Mesenchymal stem cell (in vitro differentiated cells and primary cell): ENCODE data around the gene PODNL1.

Source experiments
- DNase-seq: peaks from one replicate; pipeline ENCODE4 v3.0.0-alpha.2; 2013
- H2AFZ ChIP-seq: one replicate; pipeline ENCODE4 v1.6.1; 2013; ENCODE audit warnings: low read depth, mild to moderate bottlenecking, control low read depth, inconsistent platforms, low read length, moderate library complexity
- H2AK5ac ChIP-seq: 2 replicates; pipeline ENCODE4 v1.6.1; 2013; ENCODE audit warnings: low read length, moderate library complexity, mild to moderate bottlenecking, inconsistent platforms; ENCODE audit not compliant: severe bottlenecking
- H2BK120ac ChIP-seq: one replicate; pipeline ENCODE4 v1.6.1; 2013; ENCODE audit warnings: low read depth, mild to moderate bottlenecking, inconsistent platforms, low read length, moderate library complexity
- H2BK12ac ChIP-seq, 2 experiments: one replicate each; pipeline ENCODE4 v1.6.1; 2013; ENCODE audit warnings: inconsistent platforms in 2 of 2, low read length in 2 of 2, mild to moderate bottlenecking in 2 of 2, moderate library complexity in 2 of 2, control low read depth in 1 of 2
- H2BK15ac ChIP-seq: one replicate; pipeline ENCODE4 v1.6.1; 2013; ENCODE audit warnings: mild to moderate bottlenecking, low read depth, inconsistent platforms; ENCODE audit not compliant: poor library complexity, severe bottlenecking
- H2BK5ac ChIP-seq: 2 replicates; pipeline ENCODE4 v1.6.1; 2013; ENCODE audit warnings: low read depth, mild to moderate bottlenecking, low read length, control low read depth, inconsistent platforms; ENCODE audit not compliant: poor library complexity, severe bottlenecking
- H3K14ac ChIP-seq, 2 experiments: one replicate each; pipeline ENCODE4 v1.6.1; 2013; ENCODE audit warnings: inconsistent platforms in 2 of 2, low read length in 2 of 2, control low read depth in 1 of 2, mild to moderate bottlenecking in 1 of 2, moderate library complexity in 1 of 2
- H3K18ac ChIP-seq, 2 experiments: one replicate each; pipeline ENCODE4 v1.6.1; 2013; ENCODE audit warnings: inconsistent platforms in 2 of 2, low read length in 2 of 2, control low read depth in 1 of 2, low read depth in 1 of 2, mild to moderate bottlenecking in 1 of 2
- H3K23ac ChIP-seq, 2 experiments: one replicate each; pipeline ENCODE4 v1.6.1; 2013; ENCODE audit warnings: inconsistent platforms in 2 of 2, low read length in 2 of 2, mild to moderate bottlenecking in 2 of 2, moderate library complexity in 2 of 2, control low read depth in 1 of 2
- H3K27ac ChIP-seq: 2 replicates; pipeline ENCODE4 v1.5.1; 2013; ENCODE audit warnings: mild to moderate bottlenecking, moderate library complexity, low read length, control low read depth, inconsistent platforms; ENCODE audit not compliant: poor library complexity, severe bottlenecking
- H3K27me3 ChIP-seq, 2 experiments: 2 replicates each; pipeline versions ENCODE4 v1.6.1 to v1.7.0; 2013; ENCODE audit warnings: low read length in 2 of 2, mild to moderate bottlenecking in 2 of 2, moderate library complexity in 2 of 2, control low read depth in 1 of 2, inconsistent platforms in 1 of 2; ENCODE audit not compliant: control insufficient read depth in 1 of 2, insufficient read depth in 1 of 2
- H3K36me3 ChIP-seq, 2 experiments: 2 replicates each; pipeline versions ENCODE4 v1.6.1 to v1.7.0; 2013; ENCODE audit warnings: low read length in 2 of 2, control low read depth in 1 of 2, inconsistent platforms in 1 of 2, low read depth in 1 of 2, mild to moderate bottlenecking in 1 of 2; ENCODE audit not compliant: insufficient read depth in 2 of 2, control insufficient read depth in 1 of 2
- H3K4ac ChIP-seq, 2 experiments: one replicate each; pipeline ENCODE4 v1.6.1; 2013; ENCODE audit warnings: inconsistent platforms in 2 of 2, low read length in 2 of 2, mild to moderate bottlenecking in 2 of 2, moderate library complexity in 2 of 2, control low read depth in 1 of 2, low read depth in 1 of 2
- H3K4me1 ChIP-seq: 2 replicates; pipeline ENCODE4 v1.6.1; 2013; ENCODE audit warnings: low read depth, low read length, control low read depth; ENCODE audit not compliant: control insufficient read depth, insufficient read depth
- H3K4me2 ChIP-seq: 2 replicates; pipeline ENCODE4 v1.6.1; 2013; ENCODE audit warnings: low read length, mild to moderate bottlenecking, inconsistent platforms; ENCODE audit not compliant: poor library complexity, severe bottlenecking
- H3K4me3 ChIP-seq, 2 experiments: 2 replicates each; pipeline versions ENCODE4 v1.5.1 to v1.7.0; 2013; ENCODE audit warnings: low read length in 2 of 2, mild to moderate bottlenecking in 2 of 2, control low read depth in 1 of 2, low read depth in 1 of 2; ENCODE audit not compliant: insufficient read depth in 1 of 2
- H3K79me1 ChIP-seq: replicated peaks from 2 replicates; pipeline ENCODE4 v1.6.1; 2013; ENCODE audit warnings: mild to moderate bottlenecking, control low read depth, low read length, inconsistent platforms; ENCODE audit not compliant: poor library complexity, severe bottlenecking
- H3K9ac ChIP-seq: 2 replicates; pipeline ENCODE4 v1.7.0; 2013; ENCODE audit warnings: mild to moderate bottlenecking, low read length, moderate library complexity
- H3K9me3 ChIP-seq: 2 replicates; pipeline ENCODE4 v1.7.0; 2013; ENCODE audit warnings: mild to moderate bottlenecking, low read length; ENCODE audit not compliant: control insufficient read depth
- H4K8ac ChIP-seq: one replicate; pipeline ENCODE4 v1.6.1; 2013; ENCODE audit warnings: inconsistent platforms, mild to moderate bottlenecking, low read length, moderate library complexity
- H4K91ac ChIP-seq: one replicate; pipeline ENCODE4 v1.6.1; 2013; ENCODE audit warnings: mild to moderate bottlenecking, low read length, inconsistent platforms
- WGBS: methylation state at CpG from one replicate; pipeline ENCODE4 v1.1.7; 2013; ENCODE audit warnings: mixed read lengths; 5-methylcytosine and 5-hydroxymethylcytosine counted together

Gene PODNL1

GRCh38 chr19:13909430-13909829 lies 28.8 kb downstream of the PODNL1 start:
- no peak overlapping the region for H2BK12ac ChIP-seq
- H2BK15ac ChIP-seq, result no peak overlapping the region
- no peak overlapping the region for H3K14ac ChIP-seq
- no peak overlapping the region for H3K4me3 ChIP-seq
- no peak overlapping the region for H3K4ac ChIP-seq
- H2AK5ac ChIP-seq, result no peak overlapping the region
- no peak overlapping the region for H4K91ac ChIP-seq
- no peak overlapping the region for H3K27ac ChIP-seq
- H3K79me1 ChIP-seq, result peaks cover 7% of the 10 kb centered on the region
- H3K4me2 ChIP-seq, result no peak overlapping the region
- H3K36me3 ChIP-seq, result peaks cover 26 to 29% of the 10 kb centered on the region in 2 experiments
- 100% methylated on average over 2 of the region's 2 CpGs for WGBS
- H2AFZ ChIP-seq, result no peak overlapping the region
- no peak overlapping the region for H3K23ac ChIP-seq
- H4K8ac ChIP-seq, result no peak overlapping the region
- no peak overlapping the region for H3K18ac ChIP-seq
- no peak for DNase-seq
- no peak overlapping the region for H3K9ac ChIP-seq
- no peak overlapping the region for H2BK5ac ChIP-seq
- peaks cover 13% of the 10 kb centered on the region for H3K4me1 ChIP-seq
- no peak overlapping the region for H2BK120ac ChIP-seq
- no peaks in the 10 kb centered on the region for H3K27me3 ChIP-seq
- no peaks in the 10 kb centered on the region for H3K9me3 ChIP-seq

- H3K4ac ChIP-seq, result no peak overlapping the region
- no peak overlapping the region for H4K91ac ChIP-seq
- peaks cover 24 to 29% of the 10 kb centered on the region in 2 experiments for H3K36me3 ChIP-seq
- no peak overlapping the region for H3K23ac ChIP-seq
- H2BK5ac ChIP-seq, result no peak overlapping the region
- no peak overlapping the region for H3K4me2 ChIP-seq
- no peak overlapping the region for H2AK5ac ChIP-seq
- H3K79me1 ChIP-seq, result peaks cover 7% of the 10 kb centered on the region
- H3K4me1 ChIP-seq, result peaks cover 13% of the 10 kb centered on the region
- no peak overlapping the region for H2AFZ ChIP-seq
- no peaks in the 10 kb centered on the region for H3K27me3 ChIP-seq
- H3K18ac ChIP-seq, result no peak overlapping the region
- H4K8ac ChIP-seq, result no peak overlapping the region
- H2BK15ac ChIP-seq, result no peak overlapping the region
- no peak overlapping the region for H2BK120ac ChIP-seq
- no peak for DNase-seq
- no peaks in the 10 kb centered on the region for H3K9me3 ChIP-seq
- H3K4me3 ChIP-seq, result no peak overlapping the region
- H2BK12ac ChIP-seq, result no peak overlapping the region
- H3K14ac ChIP-seq, result no peak overlapping the region
- no peak overlapping the region for H3K27ac ChIP-seq
- 91% methylated on average over 7 of the region's 8 CpGs for WGBS
- no peak overlapping the region for H3K9ac ChIP-seq
These were observed 29.5 kb downstream of the PODNL1 start for GRCh38 chr19:13908674-13909073.

GRCh38 chr19:13906910-13907309 lies 31.3 kb downstream of the PODNL1 start:
- 99% methylated on average over 4 of the region's 5 CpGs for WGBS
- peak overlapping the region; percentile 86 for H3K9ac ChIP-seq

GRCh38 chr19:13906521-13906904 lies 31.7 kb downstream of the PODNL1 start:
- H3K4ac ChIP-seq, result peak overlapping the region in 1 of 2 experiments; percentile 40
- no peak overlapping the region for H2BK15ac ChIP-seq
- peak overlapping the region; percentile 86 for H3K9ac ChIP-seq
- peak overlapping the region in 1 of 2 experiments; percentile 97 for H3K18ac ChIP-seq
- WGBS, result 21% methylated on average over 13 of the region's 13 CpGs
- H3K27ac ChIP-seq, result no peak overlapping the region
- H3K79me1 ChIP-seq, result peaks cover 7% of the 10 kb centered on the region
- peaks cover 7 to 12% of the 10 kb centered on the region in 2 experiments for H3K36me3 ChIP-seq
- no peak overlapping the region for H2AK5ac ChIP-seq
- no peak overlapping the region for H2BK5ac ChIP-seq
- no peak for DNase-seq
- H2BK12ac ChIP-seq, result no peak overlapping the region
- H4K8ac ChIP-seq, result peak overlapping the region; percentile 97
- H3K27me3 ChIP-seq, result no peaks in the 10 kb centered on the region
- no peaks in the 10 kb centered on the region for H3K9me3 ChIP-seq
- peak overlapping the region; percentile 49 for H2BK120ac ChIP-seq
- H3K14ac ChIP-seq, result peak overlapping the region in 1 of 2 experiments; percentile 74
- peak overlapping the region; percentile 39 for H4K91ac ChIP-seq
- peak overlapping the region; percentile 83 to 86 for H3K4me3 ChIP-seq
- peak overlapping the region; percentile 33 for H2AFZ ChIP-seq
- no peak overlapping the region for H3K23ac ChIP-seq
- H3K4me1 ChIP-seq, result peaks cover 13% of the 10 kb centered on the region
- peak overlapping the region; percentile 88 for H3K4me2 ChIP-seq

More at GRCh38 chr19:13906910-13907309, 31.3 kb downstream of the PODNL1 start:
- H3K4me2 ChIP-seq, result peak overlapping the region; percentile 88
- H3K36me3 ChIP-seq, result peaks cover 7 to 13% of the 10 kb centered on the region in 2 experiments
- peak overlapping the region; percentile 83 to 86 for H3K4me3 ChIP-seq
- no peak overlapping the region for H2AFZ ChIP-seq
- H2BK5ac ChIP-seq, result no peak overlapping the region
- H3K27me3 ChIP-seq, result no peaks in the 10 kb centered on the region
- H3K9me3 ChIP-seq, result no peaks in the 10 kb centered on the region
- H3K23ac ChIP-seq, result no peak overlapping the region
- no peak for DNase-seq
- peaks cover 13% of the 10 kb centered on the region for H3K4me1 ChIP-seq
- peak overlapping the region in 1 of 2 experiments; percentile 43 for H3K18ac ChIP-seq
- H3K79me1 ChIP-seq, result peaks cover 7% of the 10 kb centered on the region
- no peak overlapping the region for H3K4ac ChIP-seq
- H3K27ac ChIP-seq, result no peak overlapping the region
- H2BK15ac ChIP-seq, result no peak overlapping the region
- no peak overlapping the region for H4K8ac ChIP-seq
- H4K91ac ChIP-seq, result no peak overlapping the region
- H3K14ac ChIP-seq, result no peak overlapping the region
- H2AK5ac ChIP-seq, result peak overlapping the region; percentile 27
- no peak overlapping the region for H2BK120ac ChIP-seq
- no peak overlapping the region for H2BK12ac ChIP-seq
